ENCODE data around the gene PTPRG. TPM values are rescaled to one million over a fixed set of nuclear protein-coding genes. Genes with fewer than 3 reads are reported as not detected.

PTPRG gene
- total RNA-seq, 1 donor from 2014 or later = 124 TPM

DNA sequence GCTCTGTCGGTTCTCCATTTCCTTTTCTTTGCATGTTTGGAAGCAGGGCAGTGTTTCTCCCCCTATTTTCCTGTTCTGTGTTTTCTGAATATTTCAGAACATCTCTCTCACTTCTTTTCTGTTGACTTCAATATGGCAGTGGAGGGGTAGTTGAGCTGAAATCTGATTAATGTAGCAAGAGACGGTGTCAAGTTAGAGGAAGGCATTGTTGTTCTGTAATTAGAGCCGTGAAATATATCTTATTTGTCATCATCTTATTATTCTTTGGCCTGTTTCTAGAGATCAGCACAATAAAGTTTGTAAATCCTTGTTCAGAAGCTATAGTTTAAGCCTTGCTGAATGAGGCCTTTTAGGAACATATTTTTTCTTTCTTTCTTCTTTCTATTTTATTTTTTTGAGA, 353.9 kb downstream of the PTPRG start:
- DNase-seq (ENCODE audit: low spot score) = no peak

DNA sequence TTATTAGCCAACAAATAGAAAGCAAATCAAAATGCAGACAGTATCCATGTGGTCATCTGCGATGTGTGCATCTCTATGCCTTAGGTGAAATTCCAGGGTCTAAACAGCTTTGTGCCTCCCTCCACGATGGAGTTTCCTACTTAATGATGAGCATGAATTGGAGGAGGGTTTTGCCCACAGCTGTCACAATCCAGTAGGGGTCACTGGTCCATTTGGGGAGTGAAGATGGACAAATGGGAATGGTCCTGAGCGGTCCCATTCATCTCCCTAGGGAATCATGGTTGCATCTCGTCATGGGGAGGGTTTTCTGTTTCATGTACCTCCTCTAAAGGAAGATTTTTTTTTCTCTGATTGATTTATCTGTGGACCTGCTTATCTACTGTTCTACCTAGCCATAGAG, 358.0 kb downstream of the PTPRG start:
- DNase-seq (ENCODE audit: low spot score) = no peak

- no peak for DNase-seq (ENCODE audit: low spot score)
Observed at GRCh38 chr3:61922118-61922517, 360.7 kb downstream of the PTPRG start.

GRCh38 chr3:61924090-61924735, 362.8 kb downstream of the PTPRG start:
- no peak for DNase-seq (ENCODE audit: low spot score)

- DNase-seq (ENCODE audit: low spot score) = no peak
Observed at GRCh38 chr3:61924991-61925390, 363.6 kb downstream of the PTPRG start.

GRCh38 chr3:61925721-61926120, 364.4 kb downstream of the PTPRG start:
- no peak for DNase-seq (ENCODE audit: low spot score)

DNA sequence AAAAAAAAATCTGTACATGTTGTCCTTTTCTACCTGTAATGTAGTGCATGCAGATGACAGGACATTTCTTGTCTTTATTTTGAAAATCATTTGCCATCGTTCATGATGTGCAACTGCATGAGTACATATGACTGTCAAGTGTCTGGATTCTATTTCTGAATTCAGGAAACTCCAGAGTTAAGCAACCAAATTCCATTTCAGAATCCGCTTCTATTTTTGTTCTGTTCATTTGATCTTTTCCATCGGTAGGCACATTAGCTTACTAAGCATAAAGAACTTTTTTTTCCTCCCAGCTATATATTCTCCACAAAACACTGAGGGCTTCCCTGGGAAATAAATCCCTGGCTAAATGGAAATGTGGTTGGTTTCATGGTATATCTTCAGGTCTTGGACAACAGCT, 365.6 kb downstream of the PTPRG start:
- DNase-seq (ENCODE audit: low spot score) = no peak

GRCh38 chr3:61927332-61927731, 366.0 kb downstream of the PTPRG start:
- no peak for DNase-seq (ENCODE audit: low spot score)

DNA sequence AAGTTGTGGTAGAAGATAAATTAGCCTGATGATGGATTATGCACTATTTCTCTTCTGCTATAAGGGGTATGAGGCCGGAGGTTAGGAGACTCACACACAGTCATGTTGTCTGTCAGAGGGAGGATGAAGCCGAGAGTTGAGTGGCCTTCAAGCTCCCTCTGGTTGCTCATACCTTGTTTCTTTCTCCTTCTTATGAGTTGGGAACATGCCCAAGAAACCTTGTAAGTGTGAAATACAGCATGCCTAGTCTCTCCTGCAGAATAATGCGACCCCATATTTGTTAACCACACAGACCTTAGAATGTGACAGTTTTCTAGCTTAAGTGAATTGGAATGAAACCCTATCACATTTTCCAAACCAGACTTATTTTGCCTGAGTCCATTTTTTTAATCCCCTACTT, 366.7 kb downstream of the PTPRG start:
- DNase-seq (ENCODE audit: low spot score) = no peak

DNA sequence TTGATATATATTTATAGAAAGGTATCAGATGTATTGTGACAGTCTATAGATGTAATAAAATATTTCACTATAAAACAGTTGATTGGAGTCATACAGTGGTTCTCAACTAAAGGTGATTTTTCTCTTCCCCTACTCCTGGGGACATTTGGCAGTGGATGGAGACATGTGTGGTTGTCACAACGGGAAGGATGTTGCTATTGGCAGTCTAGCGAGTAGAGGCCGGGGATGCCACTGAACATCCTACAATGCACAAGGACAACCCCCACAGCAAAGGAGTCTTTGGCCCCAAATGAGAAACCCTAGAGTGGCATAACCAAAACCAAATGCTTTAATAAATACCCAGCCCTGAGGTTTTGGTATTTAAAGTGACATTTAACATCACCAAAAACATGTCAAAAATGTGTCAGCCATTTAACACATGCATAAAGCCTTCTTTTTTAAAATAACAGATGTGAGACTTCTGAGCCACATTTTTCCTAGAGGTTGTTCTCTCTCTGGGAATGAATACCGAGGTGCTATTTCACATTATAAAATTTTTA, 367.5 kb downstream of the PTPRG start:
- no peak for DNase-seq (ENCODE audit: low spot score)

DNA sequence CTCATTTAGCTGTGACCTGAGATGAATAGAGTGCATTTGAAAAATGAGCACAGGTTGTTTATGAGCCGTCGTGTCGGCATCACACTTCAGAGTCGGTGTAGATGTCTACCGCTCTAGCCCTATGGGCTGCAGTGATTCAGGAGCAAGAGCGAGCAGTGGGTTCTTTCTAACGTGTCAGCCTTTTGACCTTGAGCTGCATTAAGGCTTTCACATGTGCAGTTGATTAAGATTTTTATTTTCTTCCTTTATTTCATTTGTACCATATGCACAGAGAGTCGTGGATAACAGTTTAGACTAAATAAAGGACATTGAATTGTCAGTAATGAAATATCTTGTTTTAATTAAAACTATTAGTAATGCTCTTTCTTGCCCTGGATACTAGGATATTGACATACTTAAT, 368.2 kb downstream of the PTPRG start:
- no peak for DNase-seq (ENCODE audit: low spot score)

- no peak for DNase-seq (ENCODE audit: low spot score)
Observed at GRCh38 chr3:61932499-61932898, 371.1 kb downstream of the PTPRG start.

- no peak for DNase-seq (ENCODE audit: low spot score)
Observed at GRCh38 chr3:61933798-61934504, 372.6 kb downstream of the PTPRG start.

DNA sequence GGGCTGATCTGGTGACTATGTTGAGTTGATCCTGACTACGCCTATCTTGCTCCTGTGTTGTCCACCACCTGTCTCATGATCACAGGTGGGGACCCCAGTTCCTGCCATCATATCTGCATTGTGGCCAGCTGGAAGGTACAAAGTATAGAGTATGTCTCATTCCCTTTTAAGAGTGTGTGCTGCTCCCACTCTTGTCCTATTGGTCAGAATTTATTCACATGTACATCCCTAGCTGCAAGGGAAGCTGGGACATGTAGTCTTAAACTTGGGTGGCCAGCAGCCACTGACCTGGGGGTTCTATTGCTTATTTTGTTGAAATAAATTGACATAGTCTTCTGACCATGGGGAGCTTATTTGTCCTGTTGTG, 373.1 kb downstream of the PTPRG start:
- DNase-seq (ENCODE audit: low spot score) = no peak

DNA sequence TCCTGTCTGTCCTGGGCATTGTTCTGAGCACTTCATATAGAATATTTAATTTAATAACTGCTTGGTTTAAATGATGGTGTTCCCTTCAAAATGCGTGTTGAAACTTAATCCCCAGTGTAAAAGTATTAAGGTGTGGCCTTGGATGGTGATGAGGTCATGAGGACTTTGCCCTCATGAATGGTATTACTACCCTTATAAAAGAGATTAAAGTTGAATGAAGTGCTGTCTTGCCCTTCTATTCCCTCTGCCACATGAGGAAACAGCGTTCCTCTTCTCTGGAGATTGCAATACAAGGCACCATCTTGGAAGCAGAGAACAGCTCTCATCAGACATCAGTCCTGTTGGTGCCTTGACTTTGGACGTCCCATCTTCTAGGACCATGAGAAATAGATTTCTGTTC, 374.4 kb downstream of the PTPRG start:
- DNase-seq (ENCODE audit: low spot score) = no peak

DNA sequence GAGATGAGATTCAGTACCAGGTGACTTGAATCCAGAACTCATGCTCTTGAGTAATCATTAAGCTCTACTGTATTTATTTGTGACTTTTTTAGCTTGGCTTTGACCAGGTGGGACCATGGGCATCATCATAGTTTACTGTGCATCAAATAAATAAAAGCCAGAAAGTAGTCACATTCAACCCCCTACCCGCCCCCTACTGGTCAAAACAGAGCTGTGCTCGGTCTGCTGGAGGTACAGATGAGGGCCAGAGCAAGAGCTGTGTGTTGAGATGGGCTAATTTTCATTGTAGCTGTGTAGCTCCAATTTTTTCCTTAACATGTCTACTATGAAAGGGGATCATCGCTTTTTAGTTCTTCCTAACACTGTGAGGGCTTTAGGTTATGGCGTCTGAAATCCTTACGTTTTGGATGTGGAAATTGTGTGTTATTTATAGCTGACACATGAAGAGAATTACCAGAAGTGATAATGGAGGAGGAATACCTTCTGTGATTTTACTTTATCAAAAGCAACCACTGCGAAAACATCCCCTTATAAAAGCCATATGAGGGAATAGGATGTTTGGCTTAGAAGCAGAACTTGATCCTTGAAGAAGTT, 375.1 kb downstream of the PTPRG start:
- DNase-seq (ENCODE audit: low spot score) = no peak

GRCh38 chr3:61937477-61937876, 376.1 kb downstream of the PTPRG start:
- DNase-seq (ENCODE audit: low spot score) = no peak

DNA sequence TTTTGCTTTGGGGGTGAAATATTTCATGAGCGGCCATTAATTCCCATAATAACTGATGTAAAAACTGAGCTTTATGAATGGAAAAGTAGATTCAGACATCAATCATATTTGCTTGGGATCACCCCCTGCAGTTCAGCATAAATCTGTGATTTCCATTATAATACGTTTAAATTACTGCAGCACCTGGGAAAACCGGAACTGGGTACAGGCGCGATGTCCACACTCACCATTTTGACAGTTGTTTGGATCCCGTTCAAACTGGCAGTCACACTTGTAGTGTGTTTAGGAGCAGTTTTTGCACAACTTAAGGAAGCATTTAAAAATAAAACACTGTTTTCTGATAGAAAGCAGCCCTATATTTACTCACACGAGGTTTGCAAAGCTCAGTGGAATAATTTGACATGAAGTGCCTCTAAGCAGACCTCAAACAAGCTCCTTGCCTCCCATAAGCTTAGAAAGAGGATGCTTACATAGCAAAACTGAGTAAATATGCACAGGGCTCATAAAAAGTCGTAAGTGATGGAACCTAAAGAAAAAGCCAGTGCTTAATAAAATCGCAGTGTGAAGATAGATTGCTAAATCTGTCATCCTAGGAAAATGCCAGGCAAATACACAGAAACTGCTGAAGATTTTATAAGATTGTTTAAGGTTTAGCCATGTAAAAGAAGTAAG, 377.6 kb downstream of the PTPRG start:
- DNase-seq (ENCODE audit: low spot score) = no peak

DNA sequence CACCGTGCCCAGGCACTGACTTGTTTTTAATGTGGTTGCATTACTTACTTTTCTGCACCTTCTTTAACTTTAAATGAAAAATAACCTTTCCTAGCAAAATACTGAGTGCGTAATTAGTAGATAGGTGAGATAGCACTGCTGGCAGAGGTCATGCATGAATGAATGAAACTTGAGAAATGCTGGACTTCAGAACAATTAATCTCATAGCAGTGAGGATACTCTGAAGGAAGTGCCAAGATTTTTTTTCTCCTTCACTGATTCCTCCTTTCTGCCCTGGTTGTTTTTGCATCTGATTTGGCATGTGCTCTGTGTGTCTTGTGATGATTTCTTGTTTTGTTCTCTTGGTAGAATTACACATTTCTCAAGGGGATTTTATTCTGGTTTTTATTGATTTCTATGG, 378.9 kb downstream of the PTPRG start:
- no peak for DNase-seq (ENCODE audit: low spot score)

DNA sequence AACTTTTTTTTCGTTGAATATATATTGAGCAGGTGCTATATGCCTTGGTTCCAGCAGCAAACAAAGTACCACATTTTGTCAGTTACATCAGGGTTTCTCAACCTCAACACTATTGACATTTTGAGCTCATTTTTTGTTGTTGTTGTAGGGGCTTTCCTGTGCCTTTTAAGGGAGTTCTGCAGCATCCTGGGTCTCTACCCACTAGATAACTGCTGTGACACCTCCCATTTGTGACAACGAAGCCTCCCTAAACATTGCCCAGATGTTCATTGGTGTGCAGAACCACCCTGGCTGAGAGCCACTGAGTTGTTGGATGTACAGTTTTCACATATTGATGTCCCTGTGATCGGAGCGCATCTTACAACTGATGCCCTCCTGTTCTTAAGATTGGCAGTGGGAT, 382.6 kb downstream of the PTPRG start:
- no peak for DNase-seq (ENCODE audit: low spot score)

- DNase-seq (ENCODE audit: low spot score) = no peak
Observed at GRCh38 chr3:61944726-61945125, 383.4 kb downstream of the PTPRG start.

DNA sequence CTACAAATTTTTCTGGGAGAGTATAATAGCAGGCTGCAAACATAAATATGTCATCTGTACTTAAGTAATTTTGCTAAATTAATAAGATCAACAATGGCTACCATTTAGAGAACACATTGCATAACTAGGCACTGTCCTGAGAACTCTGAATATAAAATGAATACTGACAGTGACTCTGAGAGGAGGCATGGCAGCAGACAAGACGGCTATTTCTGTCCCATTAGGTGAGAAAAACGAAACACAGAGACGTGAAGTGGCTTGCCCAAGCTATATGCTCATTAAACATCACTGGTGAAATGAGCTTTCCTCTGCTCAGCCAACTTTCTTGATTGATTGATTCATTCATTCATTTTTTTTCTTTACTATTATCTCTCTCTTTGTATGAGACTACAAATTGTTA, 384.3 kb downstream of the PTPRG start:
- DNase-seq (ENCODE audit: low spot score) = no peak
